ENCODE data around the gene SIN3B.

The SIN3B gene

GRCh38 chr19:16889366-16889882, 60.2 kb downstream of the SIN3B start:
- DNase-seq (ENCODE audit: low read depth), result no peak

- DNase-seq (ENCODE audit: low read depth), result no peak
Observed at GRCh38 chr19:16889883-16890460, 60.8 kb downstream of the SIN3B start.

GRCh38 chr19:16890461-16891184, 61.4 kb downstream of the SIN3B start:
- DNase-seq (ENCODE audit: low read depth), result no peak

- no peak for DNase-seq (ENCODE audit: low read depth)
Observed at GRCh38 chr19:16891696-16892382, 62.6 kb downstream of the SIN3B start.

GRCh38 chr19:16892436-16892835, 63.2 kb downstream of the SIN3B start:
- no peak for DNase-seq (ENCODE audit: low read depth)

- DNase-seq (ENCODE audit: low read depth), result no peak
Observed at GRCh38 chr19:16892868-16893685, 63.9 kb downstream of the SIN3B start.

GRCh38 chr19:16893686-16893989, 64.4 kb downstream of the SIN3B start:
- no peak for DNase-seq (ENCODE audit: low read depth)

GRCh38 chr19:16894080-16894479, 64.9 kb downstream of the SIN3B start:
- no peak for DNase-seq (ENCODE audit: low read depth)

- DNase-seq (ENCODE audit: low read depth), result no peak
Observed at GRCh38 chr19:16895467-16896145, 66.4 kb downstream of the SIN3B start.

GRCh38 chr19:16896146-16897028, 67.2 kb downstream of the SIN3B start:
- DNase-seq (ENCODE audit: low read depth), result no peak

GRCh38 chr19:16897029-16897855, 68.0 kb downstream of the SIN3B start:
- peak; percentile 72 for DNase-seq (ENCODE audit: low read depth)

- DNase-seq (ENCODE audit: low read depth), result no peak
Observed at GRCh38 chr19:16897856-16898161, 68.6 kb downstream of the SIN3B start.

- DNase-seq (ENCODE audit: low read depth), result no peak
Observed at GRCh38 chr19:16898361-16899015, 69.3 kb downstream of the SIN3B start.

GRCh38 chr19:16899566-16900075, 70.4 kb downstream of the SIN3B start:
- no peak for DNase-seq (ENCODE audit: low read depth)

GRCh38 chr19:16901491-16902175, 72.4 kb downstream of the SIN3B start:
- DNase-seq (ENCODE audit: low read depth), result no peak

- DNase-seq (ENCODE audit: low read depth), result no peak
Observed at GRCh38 chr19:16902545-16902944, 73.3 kb downstream of the SIN3B start.

- DNase-seq (ENCODE audit: low read depth), result no peak
Observed at GRCh38 chr19:16903347-16903746, 74.1 kb downstream of the SIN3B start.

- DNase-seq (ENCODE audit: low read depth), result no peak
Observed at GRCh38 chr19:16904599-16904998, 75.4 kb downstream of the SIN3B start.

GRCh38 chr19:16908759-16909158, 79.6 kb downstream of the SIN3B start:
- no peak for DNase-seq (ENCODE audit: low read depth)
